HCT116 (cell line): ENCODE measurements around the gene RAB25. TPM values are rescaled to one million over a fixed set of nuclear protein-coding genes. Genes with fewer than 3 reads are reported as not detected.

Experiments
- ATAC-seq: fragments of 200-7000 bp; cut with Tn5 transposase; 2 replicates; pipeline ENCODE4 v1.9.1; 2020; ENCODE audit warnings: mild to moderate bottlenecking, moderate library complexity
- BruUV-seq: library from RNA; stranded (reverse); fragments of 400-500 nt; replicated peaks from 2 replicates; lab custom pipeline; 2021; lab: Mats Ljungman, UMichigan
- CTCF ChIA-PET: fragments of 300-600 bp; sonication (Branson Sonifier 250); formaldehyde crosslinking; loops from one replicate; lab custom pipeline; 2021; ENCODE audit warnings: antibody characterized with exemption; lab: Charles Lee
- POLR2A ChIA-PET: fragments of 300-600, 350-600 bp; sonication (Branson Sonifier 250); formaldehyde crosslinking; loops from one replicate; lab custom pipeline; 2021; ENCODE audit warnings: antibody characterized with exemption; lab: Charles Lee
- RAD21 ChIA-PET, 2 experiments: fragments of 300-600 bp; sonication (Branson Sonifier 250); formaldehyde crosslinking; loops; one replicate each; lab custom pipeline; 2023; ENCODE audit warnings: low total read pairs in 2 of 2; ENCODE audit not compliant: uncharacterized antibody in 2 of 2, unreplicated experiment in 2 of 2, low non-redundant PET in 1 of 2; lab: Charles Lee
- DNase-seq: peaks from one replicate; pipeline ENCODE4 v3.0.0-alpha.2; 2010; ENCODE audit warnings: low read depth, low spot score
- H2AFZ ChIP-seq: fragments of 200-600 bp; shearing (Covaris generic), sonication (generic); 2 replicates; pipeline ENCODE4 v1.6.1; 2017; ENCODE audit warnings: low read depth, mixed run types, mixed read lengths, antibody characterized with exemption, low read length; ENCODE audit not compliant: poor library complexity, severe bottlenecking
- H3K27ac ChIP-seq: 2 replicates; pipeline ENCODE4 v1.5.1; 2012; ENCODE audit warnings: low read depth, low read length
- H3K27me3 ChIP-seq: fragments of 200-600 bp; sonication (generic); 2 replicates; pipeline ENCODE4 v1.6.1; 2016; ENCODE audit warnings: mixed run types, low read length, mixed read lengths; ENCODE audit not compliant: insufficient read depth
- H3K36me3 ChIP-seq, 2 experiments: fragments of 200-500 bp in 1 of 2; fragments of 200-600 bp in 1 of 2; sonication (Bioruptor generic) in 1 of 2; sonication (generic) in 1 of 2; 2 replicates each; pipeline versions ENCODE4 v1.5.1 to v1.6.1; 2014 to 2016; ENCODE audit warnings: low read length in 2 of 2, inconsistent platforms in 1 of 2, mixed read lengths in 1 of 2, mixed run types in 1 of 2; ENCODE audit not compliant: insufficient read depth in 2 of 2, control insufficient read depth in 1 of 2
- H3K4me1 ChIP-seq, 2 experiments: fragments of 200-600 bp in 1 of 2; sonication (generic) in 1 of 2; 2 replicates each; pipeline versions ENCODE4 v1.5.1 to v1.6.1; 2012 to 2017; ENCODE audit warnings: low read length in 2 of 2, inconsistent platforms in 1 of 2, mild to moderate bottlenecking in 1 of 2, mixed read lengths in 1 of 2, mixed run types in 1 of 2, moderate library complexity in 1 of 2; ENCODE audit not compliant: insufficient read depth in 2 of 2, control insufficient read depth in 1 of 2
- H3K4me2 ChIP-seq: fragments of 200-600 bp; sonication (generic); 2 replicates; pipeline ENCODE4 v1.6.1; 2017; ENCODE audit warnings: mixed run types, low read length, mixed read lengths
- H3K4me3 ChIP-seq, 2 experiments: fragments of 200-600 bp in 1 of 2; sonication (generic) in 1 of 2; replicated peaks in 1 of 2; 2 replicates each; pipeline ENCODE4 v1.5.1; 2011 to 2016; ENCODE audit warnings: low read length in 2 of 2, control low read depth in 1 of 2, low read depth in 1 of 2, mild to moderate bottlenecking in 1 of 2, mixed read lengths in 1 of 2, mixed run types in 1 of 2
- H3K79me2 ChIP-seq: fragments of 200-600 bp; sonication (generic); 2 replicates; pipeline ENCODE4 v1.6.1; 2017; ENCODE audit warnings: mild to moderate bottlenecking, mixed run types, low read length, moderate library complexity, mixed read lengths; ENCODE audit not compliant: insufficient read depth
- H3K9ac ChIP-seq: fragments of 200-600 bp; sonication (generic); 2 replicates; pipeline ENCODE4 v1.6.1; 2016; ENCODE audit warnings: low read length, mixed read lengths
- H3K9me2 ChIP-seq: fragments of 200-600 bp; sonication (generic), shearing (Covaris generic); 2 replicates; pipeline ENCODE4 v1.6.1; 2017; ENCODE audit warnings: mixed run types, mild to moderate bottlenecking, moderate library complexity; ENCODE audit not compliant: insufficient read depth
- H3K9me3 ChIP-seq, 2 experiments: fragments of 200-500 bp in 1 of 2; fragments of 200-600 bp in 1 of 2; sonication (Bioruptor generic) in 1 of 2; sonication (generic) in 1 of 2; 2 replicates each; pipeline ENCODE4 v1.6.1; 2014 to 2017; ENCODE audit warnings: low read length in 2 of 2, mixed read lengths in 2 of 2, inconsistent platforms in 1 of 2, low read depth in 1 of 2, mild to moderate bottlenecking in 1 of 2, mixed run types in 1 of 2, moderate library complexity in 1 of 2; ENCODE audit not compliant: control insufficient read depth in 1 of 2, insufficient read depth in 1 of 2
- H4K20me1 ChIP-seq: fragments of 200-600 bp; sonication (generic), shearing (Covaris generic); 2 replicates; pipeline ENCODE4 v1.6.1; 2017; ENCODE audit warnings: mixed run types, mild to moderate bottlenecking, moderate library complexity; ENCODE audit not compliant: insufficient read depth
- ATF3 ChIP-seq: IDR thresholded peaks from 2 replicates; pipeline ENCODE4 v1.6.1; 2012
- CBX3 ChIP-seq: IDR thresholded peaks from 2 replicates; pipeline ENCODE4 v1.6.1; 2012; ENCODE audit warnings: low read depth
- CEBPB ChIP-seq: IDR thresholded peaks from 2 replicates; pipeline ENCODE4 v1.6.1; 2012; ENCODE audit warnings: low read depth
- EGR1 ChIP-seq: IDR thresholded peaks from 2 replicates; pipeline ENCODE4 v1.6.1; 2012; ENCODE audit warnings: low read depth
- ELF1 ChIP-seq: IDR thresholded peaks from 2 replicates; pipeline ENCODE4 v1.6.1; 2012; ENCODE audit warnings: low read depth, borderline replicate concordance
- EZH2 ChIP-seq: fragments of 200-600 bp; sonication (generic); IDR thresholded peaks from 2 replicates; pipeline ENCODE4 v1.6.1; 2017; ENCODE audit warnings: antibody characterized with exemption, mixed run types
- EZH2phosphoT487 ChIP-seq: fragments of 200-600 bp; IDR thresholded peaks from 2 replicates; pipeline ENCODE4 v1.6.1; 2018; ENCODE audit warnings: antibody characterized with exemption, borderline replicate concordance
- FOSL1 ChIP-seq: IDR thresholded peaks from 2 replicates; pipeline ENCODE4 v1.6.1; 2012; ENCODE audit warnings: low read depth
- POLR2A ChIP-seq: IDR thresholded peaks from 2 replicates; pipeline ENCODE4 v1.7.0; 2011; ENCODE audit warnings: borderline replicate concordance; ENCODE audit not compliant: insufficient read depth, insufficient read length; ENCODE audit errors: extremely low read depth
- SIN3A ChIP-seq: IDR thresholded peaks from 2 replicates; pipeline ENCODE4 v1.6.1; 2012; ENCODE audit warnings: low read depth
- SP1 ChIP-seq: IDR thresholded peaks from 2 replicates; pipeline ENCODE4 v1.6.1; 2012; ENCODE audit warnings: low read depth
- SRF ChIP-seq: IDR thresholded peaks from 2 replicates; pipeline ENCODE4 v1.6.1; 2012; ENCODE audit warnings: low read depth
- TCF7L2 ChIP-seq: IDR thresholded peaks from 2 replicates; pipeline ENCODE4 v1.7.0; 2011; ENCODE audit warnings: borderline replicate concordance, inconsistent platforms; ENCODE audit not compliant: insufficient read depth, insufficient read length; ENCODE audit errors: extremely low read depth
- ZFX ChIP-seq: fragments of 450-650 bp; IDR thresholded peaks from 2 replicates; pipeline ENCODE4 v1.6.1; 2017
- intact Hi-C: fragments of 100-400 bp; cut with micrococcal nuclease; formaldehyde crosslinking; loops from 2 replicates; pipeline ENCODE4 v1.10.0; 2022
- total RNA-seq: library from RNA; stranded (reverse); gene quantifications from one replicate; pipeline ENCODE4 v1.2.1, GENCODE V29; 2021; ENCODE audit not compliant: unreplicated experiment
- TF ChIP-seq, protein P1 (sequence below), 3 experiments: fragments of 200-600 bp in 1 of 3; sonication (generic) in 1 of 3; IDR thresholded peaks in 2 of 3; conservative IDR thresholded peaks in 1 of 3; 2 replicates each; pipeline ENCODE4 v1.5.1; 2012 to 2017; ENCODE audit warnings: low read depth in 2 of 3, low read length in 2 of 3, antibody characterized with exemption in 1 of 3, borderline replicate concordance in 1 of 3, control low read depth in 1 of 3, mild to moderate bottlenecking in 1 of 3, mixed read lengths in 1 of 3, mixed run types in 1 of 3, moderate library complexity in 1 of 3; ENCODE audit not compliant: insufficient read depth in 1 of 3
- TF ChIP-seq, protein P2 (sequence below): IDR thresholded peaks from 2 replicates; pipeline ENCODE4 v1.6.1; 2012; ENCODE audit warnings: low read depth

The RAB25 gene
- total RNA-seq, 1 experiment from 2014 or later, result 142 TPM

GRCh38 chr1:156062189-156062588 lies 1.2 kb downstream of the RAB25 start:
- TF ChIP-seq ELF1 (no peak), EZH2phosphoT487 (no peak), TCF7L2 (no peak)
- peak overlapping the region; percentile 72 for H3K4me2 ChIP-seq
- no peaks in the 10 kb centered on the region for H3K27me3 ChIP-seq
- no peaks in the 10 kb centered on the region for H3K9me3 ChIP-seq
- RAD21 ChIA-PET, result interaction anchor here in 1 of 2 experiments (1.4 kb wide), 1 partner anchor 121 kb away, joined by 3 read pairs; the partner anchor contains the start of gene RXFP4
- intact Hi-C loops, result loop anchor here (10.0 kb wide), 1 partner anchor 57 kb away; no protein-coding TSS in a partner anchor
- POLR2A ChIA-PET, result no interaction called here
- peaks cover 0 to 12% of the 10 kb centered on the region in 2 experiments; a peak in 1 of 4 replicates for H3K4me1 ChIP-seq
- H3K9ac ChIP-seq, result peak overlapping the region; percentile 71
- no peak for ATAC-seq
- H2AFZ ChIP-seq, result no peak overlapping the region
- H3K36me3 ChIP-seq, result peaks cover 6 to 11% of the 10 kb centered on the region in 2 experiments; a peak in 2 of 4 replicates
- H3K27ac ChIP-seq, result peak overlapping the region; percentile 84
- H3K79me2 ChIP-seq, result peaks cover 59% of the 10 kb centered on the region
- no peaks in the 10 kb centered on the region for H4K20me1 ChIP-seq
- BruUV-seq, result no TSS peak
- H3K4me3 ChIP-seq, result peak overlapping the region; percentile 74 to 92
- CTCF ChIA-PET, result no interaction called here
- no peak for DNase-seq
- H3K9me2 ChIP-seq, result no peaks in the 10 kb centered on the region

GRCh38 chr1:156063997-156064285 lies 3.0 kb downstream of the RAB25 start:
- no peak for DNase-seq
- CTCF ChIA-PET, result no interaction called here
- peaks cover 63% of the 10 kb centered on the region for H3K79me2 ChIP-seq
- 0 out of 2 replicates have a peak overlapping the region, but pooled peaks have one; percentile 5 for H3K27ac ChIP-seq
- H3K27me3 ChIP-seq, result no peaks in the 10 kb centered on the region
- no peak for ATAC-seq
- H3K9me3 ChIP-seq, result no peaks in the 10 kb centered on the region
- H3K4me3 ChIP-seq, result no peak overlapping the region
- no TSS peak for BruUV-seq
- H3K4me2 ChIP-seq, result no peak overlapping the region
- no peaks in the 10 kb centered on the region for H3K9me2 ChIP-seq
- no peak overlapping the region for H3K9ac ChIP-seq
- POLR2A ChIA-PET, result no interaction called here
- no peaks in the 10 kb centered on the region for H4K20me1 ChIP-seq
- intact Hi-C loops, result loop anchor here (10.0 kb wide), 1 partner anchor 59 kb away; no protein-coding TSS in a partner anchor
- H3K36me3 ChIP-seq, result peaks cover 9 to 17% of the 10 kb centered on the region in 2 experiments; a peak in 2 of 4 replicates
- H3K4me1 ChIP-seq, result peaks cover 0 to 12% of the 10 kb centered on the region in 2 experiments; a peak in 1 of 4 replicates
- H2AFZ ChIP-seq, result no peak overlapping the region
- RAD21 ChIA-PET, result no interaction called here
- no peak for TF ChIP-seq TCF7L2
- TF ChIP-seq SRF, result no peak
- no peak for TF ChIP-seq CBX3
- TF ChIP-seq EZH2phosphoT487, result no peak
- TF ChIP-seq ELF1, result no peak
- TF ChIP-seq FOSL1, result no peak
- TF ChIP-seq, protein P1, sequence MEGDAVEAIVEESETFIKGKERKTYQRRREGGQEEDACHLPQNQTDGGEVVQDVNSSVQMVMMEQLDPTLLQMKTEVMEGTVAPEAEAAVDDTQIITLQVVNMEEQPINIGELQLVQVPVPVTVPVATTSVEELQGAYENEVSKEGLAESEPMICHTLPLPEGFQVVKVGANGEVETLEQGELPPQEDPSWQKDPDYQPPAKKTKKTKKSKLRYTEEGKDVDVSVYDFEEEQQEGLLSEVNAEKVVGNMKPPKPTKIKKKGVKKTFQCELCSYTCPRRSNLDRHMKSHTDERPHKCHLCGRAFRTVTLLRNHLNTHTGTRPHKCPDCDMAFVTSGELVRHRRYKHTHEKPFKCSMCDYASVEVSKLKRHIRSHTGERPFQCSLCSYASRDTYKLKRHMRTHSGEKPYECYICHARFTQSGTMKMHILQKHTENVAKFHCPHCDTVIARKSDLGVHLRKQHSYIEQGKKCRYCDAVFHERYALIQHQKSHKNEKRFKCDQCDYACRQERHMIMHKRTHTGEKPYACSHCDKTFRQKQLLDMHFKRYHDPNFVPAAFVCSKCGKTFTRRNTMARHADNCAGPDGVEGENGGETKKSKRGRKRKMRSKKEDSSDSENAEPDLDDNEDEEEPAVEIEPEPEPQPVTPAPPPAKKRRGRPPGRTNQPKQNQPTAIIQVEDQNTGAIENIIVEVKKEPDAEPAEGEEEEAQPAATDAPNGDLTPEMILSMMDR (IDR thresholded peaks at IDR 0.05 in 2 of 3, conservative IDR thresholded peaks at IDR 0.05 in 1 of 3; ENCODE audit: borderline replicate concordance in 1 of 3, insufficient read depth in 1 of 3, low read depth in 2 of 3, low read length in 2 of 3), result no peak
- no peak for TF ChIP-seq SP1
- no peak for TF ChIP-seq CEBPB
- TF ChIP-seq EGR1, result no peak
- TF ChIP-seq POLR2A, result no peak
- TF ChIP-seq, protein P2, sequence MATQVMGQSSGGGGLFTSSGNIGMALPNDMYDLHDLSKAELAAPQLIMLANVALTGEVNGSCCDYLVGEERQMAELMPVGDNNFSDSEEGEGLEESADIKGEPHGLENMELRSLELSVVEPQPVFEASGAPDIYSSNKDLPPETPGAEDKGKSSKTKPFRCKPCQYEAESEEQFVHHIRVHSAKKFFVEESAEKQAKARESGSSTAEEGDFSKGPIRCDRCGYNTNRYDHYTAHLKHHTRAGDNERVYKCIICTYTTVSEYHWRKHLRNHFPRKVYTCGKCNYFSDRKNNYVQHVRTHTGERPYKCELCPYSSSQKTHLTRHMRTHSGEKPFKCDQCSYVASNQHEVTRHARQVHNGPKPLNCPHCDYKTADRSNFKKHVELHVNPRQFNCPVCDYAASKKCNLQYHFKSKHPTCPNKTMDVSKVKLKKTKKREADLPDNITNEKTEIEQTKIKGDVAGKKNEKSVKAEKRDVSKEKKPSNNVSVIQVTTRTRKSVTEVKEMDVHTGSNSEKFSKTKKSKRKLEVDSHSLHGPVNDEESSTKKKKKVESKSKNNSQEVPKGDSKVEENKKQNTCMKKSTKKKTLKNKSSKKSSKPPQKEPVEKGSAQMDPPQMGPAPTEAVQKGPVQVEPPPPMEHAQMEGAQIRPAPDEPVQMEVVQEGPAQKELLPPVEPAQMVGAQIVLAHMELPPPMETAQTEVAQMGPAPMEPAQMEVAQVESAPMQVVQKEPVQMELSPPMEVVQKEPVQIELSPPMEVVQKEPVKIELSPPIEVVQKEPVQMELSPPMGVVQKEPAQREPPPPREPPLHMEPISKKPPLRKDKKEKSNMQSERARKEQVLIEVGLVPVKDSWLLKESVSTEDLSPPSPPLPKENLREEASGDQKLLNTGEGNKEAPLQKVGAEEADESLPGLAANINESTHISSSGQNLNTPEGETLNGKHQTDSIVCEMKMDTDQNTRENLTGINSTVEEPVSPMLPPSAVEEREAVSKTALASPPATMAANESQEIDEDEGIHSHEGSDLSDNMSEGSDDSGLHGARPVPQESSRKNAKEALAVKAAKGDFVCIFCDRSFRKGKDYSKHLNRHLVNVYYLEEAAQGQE, result no peak
- TF ChIP-seq ATF3, result no peak
- TF ChIP-seq ZFX, result no peak
- TF ChIP-seq EZH2, result no peak
- TF ChIP-seq SIN3A, result no peak
